ENCODE results near the gene CENPL.

DNA sequence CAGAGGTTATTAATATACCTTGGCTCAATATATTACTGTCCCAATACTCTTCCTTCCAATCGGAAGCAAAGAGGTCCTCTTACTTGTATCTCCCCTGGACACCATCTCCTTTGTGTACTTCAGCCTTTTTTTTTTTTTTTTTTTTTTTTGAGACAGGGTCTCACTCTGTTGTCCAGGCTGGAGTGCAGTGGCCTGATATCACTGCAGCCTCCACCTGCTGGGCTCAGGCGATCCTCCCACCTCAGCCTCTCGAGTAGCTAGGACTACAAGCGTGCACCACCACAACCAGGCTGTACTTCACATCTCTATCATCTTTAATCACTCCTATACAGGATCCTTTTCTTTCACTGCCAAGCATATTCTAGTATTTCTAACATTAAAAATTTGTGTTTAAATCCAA, 3.0 kb downstream of the CENPL start:
- no peak for TF ChIP-seq POLR2AphosphoS5 (IDR thresholded peaks at IDR 0.05; ENCODE audit: low read depth, low read length)
- TF ChIP-seq, protein P1, sequence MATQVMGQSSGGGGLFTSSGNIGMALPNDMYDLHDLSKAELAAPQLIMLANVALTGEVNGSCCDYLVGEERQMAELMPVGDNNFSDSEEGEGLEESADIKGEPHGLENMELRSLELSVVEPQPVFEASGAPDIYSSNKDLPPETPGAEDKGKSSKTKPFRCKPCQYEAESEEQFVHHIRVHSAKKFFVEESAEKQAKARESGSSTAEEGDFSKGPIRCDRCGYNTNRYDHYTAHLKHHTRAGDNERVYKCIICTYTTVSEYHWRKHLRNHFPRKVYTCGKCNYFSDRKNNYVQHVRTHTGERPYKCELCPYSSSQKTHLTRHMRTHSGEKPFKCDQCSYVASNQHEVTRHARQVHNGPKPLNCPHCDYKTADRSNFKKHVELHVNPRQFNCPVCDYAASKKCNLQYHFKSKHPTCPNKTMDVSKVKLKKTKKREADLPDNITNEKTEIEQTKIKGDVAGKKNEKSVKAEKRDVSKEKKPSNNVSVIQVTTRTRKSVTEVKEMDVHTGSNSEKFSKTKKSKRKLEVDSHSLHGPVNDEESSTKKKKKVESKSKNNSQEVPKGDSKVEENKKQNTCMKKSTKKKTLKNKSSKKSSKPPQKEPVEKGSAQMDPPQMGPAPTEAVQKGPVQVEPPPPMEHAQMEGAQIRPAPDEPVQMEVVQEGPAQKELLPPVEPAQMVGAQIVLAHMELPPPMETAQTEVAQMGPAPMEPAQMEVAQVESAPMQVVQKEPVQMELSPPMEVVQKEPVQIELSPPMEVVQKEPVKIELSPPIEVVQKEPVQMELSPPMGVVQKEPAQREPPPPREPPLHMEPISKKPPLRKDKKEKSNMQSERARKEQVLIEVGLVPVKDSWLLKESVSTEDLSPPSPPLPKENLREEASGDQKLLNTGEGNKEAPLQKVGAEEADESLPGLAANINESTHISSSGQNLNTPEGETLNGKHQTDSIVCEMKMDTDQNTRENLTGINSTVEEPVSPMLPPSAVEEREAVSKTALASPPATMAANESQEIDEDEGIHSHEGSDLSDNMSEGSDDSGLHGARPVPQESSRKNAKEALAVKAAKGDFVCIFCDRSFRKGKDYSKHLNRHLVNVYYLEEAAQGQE (IDR thresholded peaks at IDR 0.05; ENCODE audit: insufficient read depth in 1 of 2, low read depth in 2 of 2, low read length in 2 of 2): no peak
